CD14-positive monocyte (primary cell): ENCODE results near the gene NR2C2. TPM values are rescaled to one million over a fixed set of nuclear protein-coding genes. Genes with fewer than 3 reads are reported as not detected.
A peak's percentile ranks its signal among the peaks of the same experiment; 100 is the strongest.

Source experiments
- DNase-seq, 3 donors: peaks; one replicate each; pipeline ENCODE4 v3.0.0-alpha.2; 2011 to 2022
- H2AFZ ChIP-seq: 2 replicates; pipeline ENCODE4 v1.6.0; 2012; ENCODE audit warnings: mild to moderate bottlenecking, low read depth, low read length, inconsistent platforms; ENCODE audit not compliant: insufficient read depth, poor library complexity, severe bottlenecking
- H3K27ac ChIP-seq, 2 donors: 1 replicate in 1 of 2; 2 replicates in 1 of 2; pipeline ENCODE4 v1.5.1; 2012 to 2013; ENCODE audit warnings: low read length in 2 of 2, control low read depth in 1 of 2, inconsistent platforms in 1 of 2, low read depth in 1 of 2, mild to moderate bottlenecking in 1 of 2
- H3K27me3 ChIP-seq, 2 donors: one replicate each; pipeline versions ENCODE4 v1.6.0 to v1.6.1; 2011 to 2013; ENCODE audit warnings: low read length in 2 of 2; ENCODE audit not compliant: control insufficient read depth in 2 of 2, insufficient read depth in 2 of 2
- H3K36me3 ChIP-seq, 2 donors: replicated peaks in 1 of 2; 1 replicate in 1 of 2; 2 replicates in 1 of 2; pipeline versions ENCODE4 v1.5.1 to v1.6.1; 2012 to 2013; ENCODE audit warnings: low read length in 2 of 2, control low read depth in 1 of 2, inconsistent platforms in 1 of 2, mild to moderate bottlenecking in 1 of 2; ENCODE audit not compliant: insufficient read depth in 2 of 2, control insufficient read depth in 1 of 2
- H3K4me1 ChIP-seq, 2 donors: 1 replicate in 1 of 2; 2 replicates in 1 of 2; pipeline versions ENCODE4 v1.5.1 to v1.6.1; 2012 to 2013; ENCODE audit warnings: low read length in 2 of 2, control low read depth in 1 of 2, inconsistent platforms in 1 of 2, mild to moderate bottlenecking in 1 of 2, moderate library complexity in 1 of 2; ENCODE audit not compliant: insufficient read depth in 2 of 2, control insufficient read depth in 1 of 2
- H3K4me2 ChIP-seq: replicated peaks from 2 replicates; pipeline ENCODE3; 2012; ENCODE audit warnings: low read length, moderate library complexity, mild to moderate bottlenecking; ENCODE audit not compliant: poor library complexity, severe bottlenecking; ENCODE audit errors: extremely low read depth
- H3K4me3 ChIP-seq, 3 experiments: fragments of 200-600 bp in 1 of 3; sonication (generic) in 1 of 3; replicated peaks in 1 of 3; 1 replicate in 2 of 3; 2 replicates in 1 of 3; pipeline ENCODE4 v1.5.1; 2011 to 2013; ENCODE audit warnings: low read length in 3 of 3, mild to moderate bottlenecking in 3 of 3, control low read depth in 2 of 3, low read depth in 2 of 3, inconsistent platforms in 1 of 3, moderate library complexity in 1 of 3
- H3K79me2 ChIP-seq: 2 replicates; pipeline ENCODE4 v1.6.0; 2012; ENCODE audit warnings: mild to moderate bottlenecking, control low read depth, inconsistent platforms, low read length, moderate library complexity; ENCODE audit not compliant: insufficient read depth
- H3K9ac ChIP-seq: 2 replicates; pipeline ENCODE4 v1.6.0; 2017; ENCODE audit warnings: low read length, mild to moderate bottlenecking; ENCODE audit not compliant: insufficient read depth, poor library complexity, severe bottlenecking
- H3K9me3 ChIP-seq, 2 donors: replicated peaks in 1 of 2; 1 replicate in 1 of 2; 2 replicates in 1 of 2; pipeline versions ENCODE4 v1.5.1 to v1.6.1; 2012 to 2013; ENCODE audit warnings: low read length in 2 of 2, control low read depth in 1 of 2; ENCODE audit not compliant: control insufficient read depth in 1 of 2, insufficient read depth in 1 of 2
- H4K20me1 ChIP-seq: 2 replicates; pipeline ENCODE4 v1.6.0; 2012; ENCODE audit warnings: mild to moderate bottlenecking, low read length, control low read depth, moderate library complexity; ENCODE audit not compliant: insufficient read depth
- H3K27ac Mint-ChIP-seq, 7 donors: one replicate each; pipeline ENCODE4 v1.8.0; 2020; ENCODE audit warnings: mild to moderate bottlenecking in 7 of 7, mixed read lengths in 7 of 7, moderate library complexity in 6 of 7, inconsistent platforms in 2 of 7
- H3K27me3 Mint-ChIP-seq, 3 donors: one replicate each; pipeline ENCODE4 v1.8.0; 2021 to 2022; ENCODE audit warnings: low read depth in 3 of 3, mild to moderate bottlenecking in 3 of 3, mixed read lengths in 3 of 3, moderate library complexity in 3 of 3, inconsistent platforms in 1 of 3
- H3K36me3 Mint-ChIP-seq, 2 donors: one replicate each; pipeline ENCODE4 v1.8.0; 2020; ENCODE audit warnings: mixed read lengths in 2 of 2, inconsistent platforms in 1 of 2, mild to moderate bottlenecking in 1 of 2
- H3K4me1 Mint-ChIP-seq: one replicate; pipeline ENCODE4 v1.8.0; 2020; ENCODE audit warnings: mild to moderate bottlenecking, mixed read lengths
- H3K4me3 Mint-ChIP-seq, 2 donors: one replicate each; pipeline ENCODE4 v1.8.0; 2020; ENCODE audit warnings: mild to moderate bottlenecking in 2 of 2, mixed read lengths in 2 of 2, moderate library complexity in 1 of 2
- H3K9me3 Mint-ChIP-seq, 7 donors: one replicate each; pipeline ENCODE4 v1.8.0; 2020 to 2022; ENCODE audit warnings: mixed read lengths in 7 of 7, mild to moderate bottlenecking in 6 of 7, moderate library complexity in 6 of 7, inconsistent platforms in 2 of 7
- WGBS: methylation state at CpG from one replicate; pipeline ENCODE4 v1.1.5; 2013; ENCODE audit warnings: missing lambda C conversion rate; ENCODE audit not compliant: insufficient coverage; 5-methylcytosine and 5-hydroxymethylcytosine counted together
- intact Hi-C, 2 donors: fragments of 100-400 bp; cut with micrococcal nuclease; formaldehyde crosslinking; loops; one replicate each; pipeline versions ENCODE4 v1.15.0 to v1.15.1; 2023
- polyA plus RNA-seq, 3 donors: library from polyadenylated mRNA; depleted of rRNA in 1 of 3; unstranded in 2 of 3; stranded (reverse) in 1 of 3; fragments of 300-500 nt in 2 of 3; fragments of >200 nt in 1 of 3; fragmentation: Illumina TruSeq in 2 of 3; gene quantifications; 1 replicate in 2 of 3; 2 replicates in 1 of 3; pipeline ENCODE4 v1.2.3, GENCODE V29; 2012 to 2021
- TF ChIP-seq, protein P1 (sequence below): fragments of 200-600 bp; IDR thresholded peaks from one replicate; pipeline ENCODE4 v1.8.0; 2022; ENCODE audit warnings: antibody characterized with exemption, mild to moderate bottlenecking

NR2C2 gene
- polyA plus RNA-seq, 3 donors, result 3.4 to 24.9 (median 3.8) TPM

GRCh38 chr3:15052335-15053242 is 105.2 kb downstream of the NR2C2 start:
- no peak overlapping the region for H3K4me2 ChIP-seq
- no peak overlapping the region for H3K4me3 ChIP-seq
- intact Hi-C loops, result no loop called here
- peak overlapping the region in 3 of 7 donors; percentile 29 to 73 (median 41) for H3K27ac Mint-ChIP-seq
- H3K27ac ChIP-seq, result no peak overlapping the region
- H3K27me3 ChIP-seq, result no peaks in the 10 kb centered on the region
- no peak overlapping the region for H2AFZ ChIP-seq
- H4K20me1 ChIP-seq, result peaks cover 44% of the 10 kb centered on the region
- H3K4me1 ChIP-seq, result no peaks in the 10 kb centered on the region
- WGBS, result 97% methylated on average over 11 of the region's 14 CpGs
- H3K36me3 ChIP-seq, result peaks cover 65 to 82% of the 10 kb centered on the region in 2 donors
- peaks cover 0 to 2% (median 0%) of the 10 kb centered on the region in 7 donors for H3K9me3 Mint-ChIP-seq
- no peak overlapping the region for H3K4me3 Mint-ChIP-seq
- peaks cover 26% of the 10 kb centered on the region for H3K79me2 ChIP-seq
- TF ChIP-seq, protein P1, sequence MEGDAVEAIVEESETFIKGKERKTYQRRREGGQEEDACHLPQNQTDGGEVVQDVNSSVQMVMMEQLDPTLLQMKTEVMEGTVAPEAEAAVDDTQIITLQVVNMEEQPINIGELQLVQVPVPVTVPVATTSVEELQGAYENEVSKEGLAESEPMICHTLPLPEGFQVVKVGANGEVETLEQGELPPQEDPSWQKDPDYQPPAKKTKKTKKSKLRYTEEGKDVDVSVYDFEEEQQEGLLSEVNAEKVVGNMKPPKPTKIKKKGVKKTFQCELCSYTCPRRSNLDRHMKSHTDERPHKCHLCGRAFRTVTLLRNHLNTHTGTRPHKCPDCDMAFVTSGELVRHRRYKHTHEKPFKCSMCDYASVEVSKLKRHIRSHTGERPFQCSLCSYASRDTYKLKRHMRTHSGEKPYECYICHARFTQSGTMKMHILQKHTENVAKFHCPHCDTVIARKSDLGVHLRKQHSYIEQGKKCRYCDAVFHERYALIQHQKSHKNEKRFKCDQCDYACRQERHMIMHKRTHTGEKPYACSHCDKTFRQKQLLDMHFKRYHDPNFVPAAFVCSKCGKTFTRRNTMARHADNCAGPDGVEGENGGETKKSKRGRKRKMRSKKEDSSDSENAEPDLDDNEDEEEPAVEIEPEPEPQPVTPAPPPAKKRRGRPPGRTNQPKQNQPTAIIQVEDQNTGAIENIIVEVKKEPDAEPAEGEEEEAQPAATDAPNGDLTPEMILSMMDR, result no peak
- no peaks in the 10 kb centered on the region for H3K9me3 ChIP-seq
- peaks cover 2% of the 10 kb centered on the region for H3K4me1 Mint-ChIP-seq
- no peaks in the 10 kb centered on the region for H3K27me3 Mint-ChIP-seq
- DNase-seq, result no peak
- peaks cover 62 to 80% of the 10 kb centered on the region in 2 donors for H3K36me3 Mint-ChIP-seq
- no peak overlapping the region for H3K9ac ChIP-seq

GRCh38 chr3:15053541-15053940 is 106.2 kb downstream of the NR2C2 start:
- H3K27me3 Mint-ChIP-seq, result no peaks in the 10 kb centered on the region
- H3K4me3 Mint-ChIP-seq, result no peak overlapping the region
- peaks cover 63 to 82% of the 10 kb centered on the region in 2 donors for H3K36me3 ChIP-seq
- no peak overlapping the region for H3K4me2 ChIP-seq
- H3K4me3 ChIP-seq, result no peak overlapping the region
- DNase-seq, result no peak
- peak overlapping the region in 1 of 7 donors; percentile 73 for H3K27ac Mint-ChIP-seq
- 100% methylated on average over 1 of the region's 4 CpGs for WGBS
- H3K4me1 ChIP-seq, result no peaks in the 10 kb centered on the region
- H3K27ac ChIP-seq, result no peak overlapping the region
- TF ChIP-seq, protein P1, result no peak
- intact Hi-C loops, result no loop called here
- peaks cover 28% of the 10 kb centered on the region for H3K79me2 ChIP-seq
- no peaks in the 10 kb centered on the region for H3K27me3 ChIP-seq
- H2AFZ ChIP-seq, result no peak overlapping the region
- H3K9ac ChIP-seq, result no peak overlapping the region
- peaks cover 66 to 84% of the 10 kb centered on the region in 2 donors for H3K36me3 Mint-ChIP-seq
- H3K9me3 ChIP-seq, result no peaks in the 10 kb centered on the region
- peaks cover 44% of the 10 kb centered on the region for H4K20me1 ChIP-seq
- H3K4me1 Mint-ChIP-seq, result peaks cover 2% of the 10 kb centered on the region
- peaks cover 0 to 2% (median 0%) of the 10 kb centered on the region in 7 donors for H3K9me3 Mint-ChIP-seq
